Mucosa of gallbladder (tissue), 1 donor: Measurements from ENCODE around the gene ST6GALNAC3. TPM values are rescaled to one million over a fixed set of nuclear protein-coding genes. Genes with fewer than 3 reads are reported as not detected.

Source experiments
- DNase-seq: peaks from one replicate; pipeline ENCODE4 v3.0.0-alpha.2; 2020; ENCODE audit warnings: low spot score
- total RNA-seq: library from RNA; stranded (reverse); gene quantifications from one replicate; pipeline ENCODE4 v1.2.1, GENCODE V29; 2021
- donor health status: DM: no; HTN: no; CAD: no.

The ST6GALNAC3 gene
- total RNA-seq, 1 donor from 2014 or later: 5.9 TPM

DNA sequence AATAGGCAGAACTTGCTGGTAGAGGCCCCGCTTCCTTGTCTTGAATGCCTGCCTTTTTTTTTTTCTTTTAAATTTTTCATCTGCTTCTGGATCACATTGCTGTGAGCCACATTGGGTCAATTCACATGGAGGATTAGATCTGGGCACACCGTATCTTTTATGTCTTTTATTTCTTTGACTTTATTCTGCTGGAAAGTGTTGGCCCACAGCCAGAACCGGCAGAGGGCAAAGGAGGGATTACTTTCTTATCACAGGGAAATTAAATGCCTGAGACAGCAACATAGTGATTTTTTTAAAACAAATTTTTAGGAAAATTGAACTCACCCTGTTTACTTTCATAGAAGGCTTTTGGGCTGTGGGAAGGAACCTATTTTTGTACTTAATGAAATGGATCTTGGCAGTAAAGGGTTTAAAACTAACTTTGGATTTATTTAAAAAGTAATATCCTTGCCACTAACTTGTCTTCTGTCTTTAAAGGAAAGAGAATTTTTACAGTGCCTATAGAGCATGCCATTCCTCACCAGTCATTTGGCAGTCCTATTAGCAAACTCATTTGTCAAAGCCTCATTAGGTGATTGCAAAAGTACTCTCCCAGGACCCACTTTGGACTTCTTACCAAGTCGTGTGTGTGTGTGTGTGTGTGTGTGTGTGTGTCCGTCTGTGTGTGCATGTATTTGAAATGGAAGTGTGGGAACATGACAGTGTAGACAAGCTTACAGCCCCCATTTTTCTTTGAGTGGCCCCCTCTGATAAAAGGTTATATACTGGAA, 68.4 kb downstream of the ST6GALNAC3 start:
- DNase-seq: no peak

DNA sequence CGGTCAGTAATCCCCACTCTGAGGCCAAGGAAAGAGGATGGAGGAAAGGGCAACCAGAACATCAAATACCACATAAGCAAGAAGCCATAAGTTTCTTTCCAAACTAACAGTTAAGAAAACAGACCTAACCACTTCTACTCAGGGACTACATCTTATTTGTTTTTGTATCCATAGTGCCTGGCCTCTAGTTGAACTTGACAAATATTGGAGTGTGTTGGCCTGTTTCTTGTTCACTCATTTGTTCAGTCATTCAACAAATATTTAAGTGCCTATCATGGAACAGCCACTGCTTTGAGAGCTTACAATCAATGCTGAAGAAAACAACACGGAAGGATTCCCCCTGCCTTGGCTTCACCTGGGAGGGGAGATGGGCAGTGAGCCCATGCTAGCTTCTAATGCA, 69.7 kb downstream of the ST6GALNAC3 start:
- DNase-seq: no peak

DNA sequence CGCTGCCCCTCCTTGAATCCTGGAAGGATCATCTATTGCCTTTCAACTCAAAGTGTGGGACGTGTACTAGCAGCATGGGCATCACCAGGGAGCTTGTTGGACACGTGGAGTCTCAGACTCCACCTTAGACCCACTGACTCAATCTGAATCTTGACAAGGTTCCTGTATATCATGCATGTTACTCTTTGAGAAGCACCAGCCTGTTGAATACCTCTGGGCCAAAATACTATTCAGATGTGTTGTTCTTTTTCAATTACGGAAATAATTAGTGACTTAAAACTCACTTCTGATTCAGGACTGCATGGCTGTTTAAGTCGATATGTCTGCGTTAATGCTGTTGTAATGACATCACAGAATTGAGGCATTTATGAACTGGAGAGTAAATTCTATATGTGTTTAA, 70.8 kb downstream of the ST6GALNAC3 start:
- DNase-seq: no peak

DNA sequence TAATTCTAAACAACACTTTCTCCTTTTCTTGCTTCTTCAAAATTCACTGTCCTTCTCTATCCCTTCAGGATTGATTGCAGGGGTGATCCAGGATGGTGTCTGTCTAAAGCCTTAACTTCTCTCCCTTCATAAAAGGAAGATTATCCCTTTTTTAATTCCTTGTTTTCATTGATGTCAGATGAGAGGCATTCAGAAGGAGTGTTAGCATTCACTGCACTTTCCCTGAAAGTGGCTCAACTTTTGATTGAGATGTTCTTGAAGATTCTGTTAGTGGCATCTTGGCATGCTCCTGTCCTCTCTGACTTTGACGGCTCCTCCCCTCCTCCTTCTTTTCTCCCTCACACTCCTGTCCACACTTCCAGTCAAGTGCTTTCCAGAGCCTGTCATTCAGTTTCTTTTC, 71.6 kb downstream of the ST6GALNAC3 start:
- no peak for DNase-seq

DNA sequence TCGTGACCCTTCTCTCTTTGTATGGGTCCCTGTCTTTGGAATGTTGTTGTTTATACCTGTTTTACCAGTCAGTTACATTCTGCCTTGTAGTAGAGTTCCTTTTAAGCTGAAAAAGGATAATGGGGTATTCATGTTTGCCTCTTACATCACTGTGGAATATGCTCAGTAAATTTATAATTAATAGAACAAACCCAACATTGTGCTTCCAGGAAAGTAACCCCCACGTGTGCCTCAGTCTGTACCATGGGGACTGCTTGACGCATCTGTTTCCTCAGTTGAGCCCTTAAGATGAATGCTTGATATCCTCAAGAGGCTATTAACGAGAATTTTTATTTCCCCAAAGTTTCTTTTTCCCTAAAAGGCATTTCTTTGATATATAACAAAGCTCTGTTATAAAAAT, 73.4 kb downstream of the ST6GALNAC3 start:
- DNase-seq: no peak

DNA sequence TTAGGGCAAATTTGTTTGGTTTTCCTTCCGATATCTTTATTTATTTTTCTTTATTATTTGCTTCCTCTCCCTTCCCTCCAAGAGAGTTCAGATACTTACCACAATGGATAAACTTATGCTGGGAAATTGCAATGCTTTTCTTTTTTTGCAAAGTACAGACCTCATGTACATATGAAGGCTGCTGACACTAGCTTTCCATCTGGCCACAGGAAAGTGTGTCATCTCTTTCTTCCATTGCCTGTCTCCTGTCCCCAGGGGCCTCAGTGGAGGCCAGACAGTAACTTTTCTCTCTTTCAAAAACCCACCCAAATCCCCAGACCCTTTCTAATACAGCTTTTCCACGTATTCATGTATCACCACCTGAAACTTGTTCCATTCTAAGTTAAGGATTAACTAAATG, 73.9 kb downstream of the ST6GALNAC3 start:
- DNase-seq: no peak

DNA sequence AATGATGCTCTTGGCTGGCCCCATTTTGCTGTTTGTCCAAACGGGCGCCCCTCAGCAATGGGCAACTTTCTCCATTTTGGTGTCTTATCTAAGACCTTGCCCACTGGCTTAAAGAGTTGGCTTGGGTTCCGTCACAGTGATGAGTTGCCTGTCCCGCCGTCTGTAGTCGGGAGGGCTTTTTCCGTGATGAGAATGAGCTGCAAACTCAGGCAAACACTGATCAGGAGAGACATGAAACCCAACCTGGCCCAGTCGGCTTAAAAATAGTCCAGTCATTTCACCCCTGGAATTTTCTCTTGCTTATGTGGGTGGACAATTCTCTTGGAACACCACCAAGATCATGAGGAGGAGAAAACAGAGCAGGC, 79.3 kb downstream of the ST6GALNAC3 start:
- no peak for DNase-seq

DNA sequence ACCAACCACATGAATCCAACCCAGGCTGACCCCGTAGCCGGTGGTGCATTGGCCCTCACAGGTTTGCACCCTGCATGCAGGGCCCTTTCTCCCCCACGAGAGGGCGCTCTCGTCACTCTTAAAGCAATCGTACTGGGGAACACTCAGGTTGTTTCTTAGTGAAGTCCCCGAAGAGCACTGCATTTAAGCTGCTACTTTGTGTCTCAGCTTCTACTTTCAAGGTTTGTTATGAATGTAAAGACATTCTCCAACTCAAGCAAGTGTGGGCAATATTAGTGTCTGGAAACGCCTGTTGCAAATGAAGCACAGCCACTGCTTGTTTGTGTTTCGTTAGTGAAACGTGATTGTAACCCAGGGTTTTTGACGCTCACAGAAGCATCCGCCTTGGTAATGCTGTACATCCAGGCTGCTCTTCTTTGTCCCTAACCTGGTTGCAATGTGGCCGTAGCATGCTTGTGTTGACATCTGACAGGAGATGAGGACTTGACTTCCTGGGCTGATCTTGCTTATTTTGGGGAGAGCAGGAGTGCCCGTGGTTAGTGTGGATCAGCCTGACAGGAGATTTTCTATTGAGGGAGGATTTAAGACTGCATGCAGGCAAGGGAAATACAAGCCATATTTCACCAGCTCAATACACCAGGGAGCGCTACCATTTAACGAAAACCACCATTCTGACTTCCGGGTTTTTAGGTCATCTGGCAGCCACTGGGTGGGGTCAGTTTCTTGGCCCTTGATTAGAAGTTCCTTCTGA, 79.8 kb downstream of the ST6GALNAC3 start:
- peak; percentile 77 for DNase-seq

DNA sequence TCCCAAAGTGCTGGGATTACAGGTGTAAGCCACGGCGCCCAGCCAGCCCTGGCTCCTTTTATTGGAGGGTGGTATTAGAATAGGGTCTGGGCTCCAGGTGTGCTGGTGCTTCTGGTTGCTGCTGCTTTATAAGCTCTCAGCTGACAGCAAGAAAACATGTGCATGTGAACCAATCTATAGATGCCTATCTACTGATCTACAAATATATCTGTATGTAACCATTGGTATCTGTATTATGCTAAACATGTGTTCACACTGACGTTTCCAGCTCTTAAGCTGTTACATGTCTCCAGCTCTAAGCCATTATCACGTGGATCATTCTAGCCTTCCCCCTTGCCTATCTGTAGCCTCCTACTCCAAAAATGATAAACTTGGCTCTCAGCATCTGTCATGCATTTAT, 82.4 kb downstream of the ST6GALNAC3 start:
- no peak for DNase-seq

DNA sequence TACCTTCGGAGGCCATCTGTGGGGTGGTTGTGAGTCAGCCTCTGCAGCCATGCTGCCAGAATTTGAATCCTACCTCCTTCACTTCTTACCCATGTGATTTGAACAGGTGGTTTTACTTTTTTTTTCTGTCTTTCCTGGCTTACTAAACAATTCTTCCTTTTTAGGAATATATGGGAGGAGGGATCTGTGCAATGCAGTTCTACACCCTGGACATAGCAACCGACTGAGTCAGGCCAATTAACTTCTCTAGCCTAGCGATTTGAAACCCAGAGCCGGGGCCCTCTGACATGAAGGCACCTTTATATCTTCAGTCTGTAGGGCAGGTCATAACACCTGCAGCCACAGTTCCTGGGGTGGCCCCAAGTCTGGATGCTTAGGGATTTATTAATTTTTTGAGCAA, 83.6 kb downstream of the ST6GALNAC3 start:
- no peak for DNase-seq

DNA sequence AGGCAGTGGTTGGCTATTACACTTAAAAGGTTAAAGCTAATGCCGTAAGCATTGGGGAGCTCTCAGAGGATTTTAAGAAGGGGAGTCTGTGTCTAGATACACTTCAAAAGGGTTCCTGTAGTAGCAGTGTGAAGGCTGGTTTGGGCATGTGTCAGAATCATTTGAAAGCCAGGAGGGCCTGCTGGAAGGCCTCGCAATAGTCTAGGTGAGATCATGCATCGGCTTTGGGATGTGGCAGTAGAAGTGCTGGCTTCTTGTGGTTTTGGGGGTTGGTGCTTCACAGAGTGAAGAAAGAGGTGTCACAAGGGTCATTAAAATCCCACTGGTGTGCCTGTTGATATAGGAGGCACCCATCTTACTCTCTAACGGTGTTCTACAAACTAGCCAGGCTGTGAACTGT, 85.7 kb downstream of the ST6GALNAC3 start:
- no peak for DNase-seq

DNA sequence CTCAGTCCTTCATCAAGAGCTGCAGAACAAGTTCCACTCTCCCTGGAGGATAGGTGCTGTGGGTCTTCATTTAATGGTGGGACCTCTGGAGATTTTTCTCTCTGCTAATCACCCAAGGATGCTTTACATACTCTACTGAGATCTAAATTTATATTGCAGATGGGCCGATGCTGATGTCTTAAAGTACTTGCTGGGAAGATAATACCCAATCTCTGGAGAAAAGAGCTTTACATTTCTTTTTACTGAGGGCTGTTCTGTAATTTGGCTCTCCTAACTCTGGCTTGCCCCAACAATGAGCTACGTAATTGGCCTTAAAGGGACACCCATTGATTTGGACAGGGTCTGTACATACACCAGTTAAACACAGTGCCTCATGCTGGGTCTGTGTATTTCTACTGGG, 86.9 kb downstream of the ST6GALNAC3 start:
- no peak for DNase-seq

DNA sequence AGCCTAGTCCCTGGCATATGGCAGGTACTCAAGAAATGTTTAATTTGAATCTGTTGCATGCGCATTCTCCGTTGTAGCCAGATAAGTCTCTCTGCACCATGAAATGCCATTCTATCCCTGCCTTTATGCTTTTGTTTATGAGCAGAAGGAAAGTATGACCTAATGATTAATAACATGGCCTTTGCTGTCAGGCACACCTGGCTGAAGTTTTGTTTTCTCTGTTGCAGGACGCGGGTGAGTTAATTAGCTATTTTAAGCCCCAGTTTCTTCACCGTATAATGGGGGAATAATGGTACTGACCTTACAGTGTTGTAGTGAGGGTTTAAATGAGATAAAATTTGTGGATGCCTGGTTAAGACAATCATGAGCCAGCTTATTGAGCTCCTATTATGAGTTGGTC, 87.7 kb downstream of the ST6GALNAC3 start:
- no peak for DNase-seq

DNA sequence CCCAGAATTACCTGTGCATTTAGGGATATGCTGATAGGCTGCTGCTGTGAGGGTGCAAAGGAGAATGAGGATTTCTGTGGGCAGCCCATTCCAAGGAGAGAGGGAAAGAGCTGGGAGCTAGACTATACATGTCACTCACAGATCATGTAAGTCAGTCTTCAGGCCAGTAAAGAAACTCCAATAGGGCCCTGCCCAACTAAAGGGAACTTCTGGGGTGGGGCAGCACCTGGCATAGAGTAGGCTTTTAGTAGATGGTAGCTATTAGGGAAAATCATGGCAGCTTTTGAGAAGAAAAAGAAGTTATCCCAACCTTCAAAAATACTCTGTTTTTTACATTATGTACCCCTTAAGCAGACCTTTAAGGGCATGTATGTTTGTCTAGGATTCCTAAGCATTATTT, 89.6 kb downstream of the ST6GALNAC3 start:
- DNase-seq: no peak

DNA sequence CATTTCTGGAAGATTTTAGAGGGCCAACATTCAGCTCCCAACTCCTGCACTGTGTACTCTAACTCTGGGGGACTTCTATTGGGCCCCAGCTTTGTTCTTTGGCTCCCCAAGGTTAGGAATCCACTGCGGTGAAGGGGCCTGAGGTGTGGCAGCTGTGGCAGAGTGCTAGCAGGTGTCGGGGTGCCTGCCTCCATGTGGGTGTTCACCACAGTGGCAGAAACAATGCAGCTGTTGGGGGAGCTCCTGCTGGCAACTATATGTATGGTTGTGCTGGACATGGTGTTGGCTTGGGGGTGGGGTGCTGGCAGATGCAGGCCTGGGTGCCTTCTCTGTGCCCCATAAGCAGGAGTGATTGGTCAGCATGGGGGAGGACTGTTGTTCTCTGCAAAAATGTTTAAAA, 95.5 kb downstream of the ST6GALNAC3 start:
- DNase-seq: no peak

DNA sequence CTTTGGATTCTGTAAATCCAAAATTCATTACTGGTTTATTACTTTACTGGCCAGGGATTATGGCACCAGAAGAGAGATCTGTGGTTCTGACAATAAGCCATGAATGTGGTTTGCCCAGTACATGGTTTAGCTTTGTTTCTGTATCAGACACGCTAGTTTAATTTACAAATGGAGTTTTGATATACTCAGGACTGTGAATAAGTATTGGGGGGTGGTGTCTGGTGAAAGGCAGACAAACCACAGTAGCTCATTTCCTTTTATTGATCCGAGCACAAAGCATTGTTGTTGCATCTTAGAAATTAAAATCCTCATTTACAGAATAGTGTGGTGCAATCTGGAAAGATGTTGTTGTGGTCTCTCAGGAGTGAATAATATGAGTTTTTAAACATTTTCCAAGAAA, 96.0 kb downstream of the ST6GALNAC3 start:
- DNase-seq: no peak

DNA sequence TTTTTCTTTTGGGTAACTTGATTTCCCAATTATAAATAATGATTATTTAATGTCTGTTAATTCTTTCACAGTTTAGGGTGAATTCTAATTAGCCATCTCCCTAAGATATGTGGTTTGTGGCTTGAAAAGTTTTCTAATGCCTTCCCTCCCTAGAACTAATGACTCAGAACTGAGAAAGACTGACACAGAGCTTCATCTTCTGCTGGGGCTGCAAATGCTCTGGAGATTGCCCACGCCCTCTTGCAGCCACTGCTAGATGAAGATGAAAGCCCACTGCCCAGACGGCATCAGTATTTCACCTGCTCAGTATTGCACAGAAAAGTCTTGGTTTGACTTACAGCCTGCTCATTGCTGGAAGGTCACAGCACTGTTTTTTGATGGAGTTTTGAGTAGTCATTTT, 101.5 kb downstream of the ST6GALNAC3 start:
- DNase-seq: no peak

DNA sequence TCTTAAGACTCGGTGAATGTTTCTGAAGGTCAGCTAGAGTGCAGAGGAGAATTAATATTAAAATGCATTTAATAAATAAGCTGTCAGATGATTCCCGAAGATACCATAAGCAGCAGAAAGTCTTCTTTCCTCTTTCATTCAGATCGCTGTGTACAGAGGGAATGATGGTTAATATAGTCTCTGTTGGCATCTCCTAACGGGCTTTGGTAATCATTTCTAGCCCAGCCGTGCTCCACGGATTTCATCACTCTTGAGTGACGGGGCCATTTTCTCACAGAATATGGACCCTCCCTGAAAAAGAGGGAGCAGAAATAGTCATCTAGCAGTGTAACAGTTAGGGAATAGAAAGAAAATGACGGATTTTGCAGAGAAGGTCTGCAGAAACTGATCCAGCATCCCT, 103.1 kb downstream of the ST6GALNAC3 start:
- no peak for DNase-seq

DNA sequence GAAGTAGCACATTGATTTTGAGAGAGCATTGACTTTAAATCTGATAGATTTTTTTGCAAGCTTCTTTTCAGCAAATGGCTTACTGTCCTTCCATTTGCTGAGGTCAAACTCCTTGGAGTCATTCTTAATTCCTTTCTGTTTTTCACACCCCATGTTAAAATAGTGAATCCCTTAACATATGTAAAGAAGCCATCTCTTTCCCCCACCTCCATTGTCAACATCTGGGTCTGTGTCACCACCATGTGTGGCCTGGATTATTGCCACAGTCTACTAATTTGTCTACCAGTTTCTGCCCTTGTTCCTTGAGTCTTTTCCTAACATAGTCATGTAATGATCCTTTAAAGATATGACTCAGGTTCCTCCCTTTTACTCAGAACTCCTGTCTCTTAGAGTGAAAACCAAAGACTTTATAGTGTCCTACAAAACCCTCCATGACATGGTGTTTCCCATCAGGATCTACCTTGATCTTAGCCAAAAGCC, 104.7 kb downstream of the ST6GALNAC3 start:
- no peak for DNase-seq

DNA sequence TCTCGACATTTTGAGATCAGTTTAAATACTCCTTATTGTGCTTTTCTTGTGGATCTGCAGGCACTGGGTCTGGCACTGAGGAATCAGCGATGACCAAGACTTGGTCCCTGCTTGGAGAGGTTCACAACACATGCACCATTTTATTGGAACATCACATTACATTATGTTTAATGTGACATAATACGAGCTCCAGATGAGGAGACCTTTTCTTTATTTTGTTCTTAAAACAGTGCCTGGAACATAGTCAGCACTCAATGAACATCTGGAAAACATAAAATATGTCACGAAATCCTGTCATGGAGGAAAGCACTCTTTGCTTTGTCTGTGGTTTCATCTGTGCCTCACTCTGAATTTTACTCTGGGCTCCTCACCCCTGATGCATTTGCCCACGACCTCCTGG, 110.7 kb downstream of the ST6GALNAC3 start:
- DNase-seq: no peak

DNA sequence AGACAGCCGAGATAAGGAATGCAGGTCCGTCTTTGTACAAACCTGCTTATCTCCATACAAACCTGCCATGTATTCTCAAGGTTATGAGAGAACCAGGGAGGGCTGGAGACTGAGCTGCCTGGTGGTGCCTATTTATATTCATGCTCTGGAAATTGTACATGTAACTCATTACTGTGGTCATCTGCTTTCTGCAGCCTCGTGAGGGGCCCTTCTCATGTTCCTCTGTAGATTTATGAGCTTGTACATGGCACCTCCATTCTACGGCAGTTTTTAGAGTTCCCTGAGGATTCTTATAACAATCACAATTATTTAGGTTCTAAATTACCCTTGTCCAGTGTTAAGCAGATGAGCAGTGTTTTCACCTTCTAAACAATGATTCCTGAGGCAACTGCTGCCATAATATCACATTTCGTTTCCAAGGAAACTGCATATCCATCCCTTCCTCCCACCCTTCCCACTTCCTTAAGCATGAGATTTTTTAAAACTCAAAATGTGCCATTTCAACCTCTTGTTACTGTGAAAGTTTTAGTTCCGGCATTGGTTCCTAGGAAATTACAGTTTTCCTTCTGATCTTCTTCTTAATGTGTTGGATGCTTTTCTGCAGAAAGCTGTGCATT, 112.1 kb downstream of the ST6GALNAC3 start:
- DNase-seq: no peak

DNA sequence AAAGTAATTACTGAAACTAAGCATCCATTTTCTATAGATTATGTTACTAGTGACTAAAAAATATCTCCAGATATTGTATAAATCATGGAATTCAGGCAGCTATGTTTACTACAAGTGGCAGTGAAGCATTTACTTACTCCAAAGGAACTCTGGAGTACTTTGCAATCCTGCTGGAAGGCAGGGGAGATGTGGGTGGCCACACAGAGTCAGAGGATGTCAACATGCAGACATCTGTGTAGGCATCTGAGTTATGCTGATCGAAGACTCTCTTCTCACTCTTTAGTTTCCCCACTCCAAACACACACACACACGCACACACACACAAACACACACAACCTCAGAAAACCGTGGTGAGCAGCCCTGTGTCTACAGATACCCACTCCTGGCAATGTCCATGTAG, 112.9 kb downstream of the ST6GALNAC3 start:
- DNase-seq: no peak

DNA sequence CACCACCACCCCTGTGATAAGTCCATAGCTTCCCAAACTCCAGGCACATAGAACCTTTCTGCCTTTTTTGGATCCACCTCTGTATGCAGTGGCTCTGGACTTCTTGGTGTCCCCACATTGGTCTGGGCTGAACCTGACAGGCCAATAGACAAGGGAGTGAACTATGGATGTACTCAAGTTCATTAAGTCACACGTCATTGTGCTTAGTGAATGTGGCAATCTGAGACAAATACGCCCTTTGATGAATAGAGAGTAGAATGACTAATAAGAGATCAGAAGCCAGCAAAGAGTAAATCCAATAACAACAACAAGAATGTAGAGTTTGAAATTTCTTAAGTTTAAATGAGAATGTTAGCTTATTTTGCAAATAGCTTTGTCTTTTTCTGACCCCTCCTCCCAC, 114.8 kb downstream of the ST6GALNAC3 start:
- no peak for DNase-seq
